ENCODE data around the gene ARHGEF1. TPM values are rescaled to one million over a fixed set of nuclear protein-coding genes. Genes with fewer than 3 reads are reported as not detected.

The ARHGEF1 gene
- polyA plus RNA-seq, 2 donors, result 51.2 to 104 TPM

GRCh38 chr19:41915776-41916414 lies 32.9 kb downstream of the ARHGEF1 start:
- Histone ChIP-seq H3K27ac (ENCODE audit: low read depth in 2 of 2, low read length in 1 of 2) (no peak overlapping the region), H3K4me1 (ENCODE audit: control insufficient read depth in 2 of 2, insufficient read depth in 2 of 2, low read length in 1 of 2) (peaks cover 4 to 5% of the 10 kb centered on the region in 2 donors), H3K27me3 (ENCODE audit: control insufficient read depth in 1 of 2, insufficient read depth in 2 of 2, low read length in 2 of 2) (peaks cover 0 to 14% of the 10 kb centered on the region in 2 donors), H3K9me3 (ENCODE audit: control insufficient read depth in 2 of 2, insufficient read depth in 1 of 2, low read depth in 1 of 2, low read length in 1 of 2) (peaks cover 0 to 15% of the 10 kb centered on the region in 2 donors), H3K36me3 (ENCODE audit: control insufficient read depth in 2 of 2, insufficient read depth in 2 of 2, low read length in 1 of 2) (no peaks in the 10 kb centered on the region), H3K4me3 (ENCODE audit: low read depth in 1 of 2, low read length in 2 of 2) (no peak overlapping the region)
- 23% methylated on average over 26 to 27 of the region's 27 CpGs for WGBS, 2 donors

- H3K27me3 ChIP-seq (ENCODE audit: control insufficient read depth in 1 of 2, insufficient read depth in 2 of 2, low read length in 2 of 2), result peaks cover 0 to 14% of the 10 kb centered on the region in 2 donors
- 44 to 47% methylated on average over 12 of the region's 12 CpGs for WGBS, 2 donors
Observed at GRCh38 chr19:41917676-41918075, 34.7 kb downstream of the ARHGEF1 start.

GRCh38 chr19:41918095-41918494 lies 35.1 kb downstream of the ARHGEF1 start:
- Histone ChIP-seq H3K36me3 (ENCODE audit: control insufficient read depth in 2 of 2, insufficient read depth in 2 of 2, low read length in 1 of 2) (no peaks in the 10 kb centered on the region), H3K9me3 (ENCODE audit: control insufficient read depth in 2 of 2, insufficient read depth in 1 of 2, low read depth in 1 of 2, low read length in 1 of 2) (peaks cover 0 to 15% of the 10 kb centered on the region in 2 donors), H3K4me1 (ENCODE audit: control insufficient read depth in 2 of 2, insufficient read depth in 2 of 2, low read length in 1 of 2) (peaks cover 4 to 5% of the 10 kb centered on the region in 2 donors), H3K27ac (ENCODE audit: low read depth in 2 of 2, low read length in 1 of 2) (no peak overlapping the region), H3K4me3 (ENCODE audit: low read depth in 1 of 2, low read length in 2 of 2) (no peak overlapping the region), H3K27me3 (ENCODE audit: control insufficient read depth in 1 of 2, insufficient read depth in 2 of 2, low read length in 2 of 2) (peaks cover 0 to 14% of the 10 kb centered on the region in 2 donors)
- WGBS, 2 donors, result 78 to 87% methylated on average over 6 of the region's 6 CpGs

More at GRCh38 chr19:41917676-41918075, 34.7 kb downstream of the ARHGEF1 start:
- Histone ChIP-seq H3K4me1 (ENCODE audit: control insufficient read depth in 2 of 2, insufficient read depth in 2 of 2, low read length in 1 of 2) (peaks cover 4 to 5% of the 10 kb centered on the region in 2 donors), H3K4me3 (ENCODE audit: low read depth in 1 of 2, low read length in 2 of 2) (no peak overlapping the region), H3K9me3 (ENCODE audit: control insufficient read depth in 2 of 2, insufficient read depth in 1 of 2, low read depth in 1 of 2, low read length in 1 of 2) (peaks cover 0 to 15% of the 10 kb centered on the region in 2 donors), H3K27ac (ENCODE audit: low read depth in 2 of 2, low read length in 1 of 2) (no peak overlapping the region), H3K36me3 (ENCODE audit: control insufficient read depth in 2 of 2, insufficient read depth in 2 of 2, low read length in 1 of 2) (no peaks in the 10 kb centered on the region)

- no peak overlapping the region for H3K27ac ChIP-seq (ENCODE audit: low read depth in 2 of 2, low read length in 1 of 2)
- peaks cover 4 to 5% of the 10 kb centered on the region in 2 donors for H3K4me1 ChIP-seq (ENCODE audit: control insufficient read depth in 2 of 2, insufficient read depth in 2 of 2, low read length in 1 of 2)
- WGBS, 2 donors, result 91 to 94% methylated on average over 5 of the region's 5 CpGs
- no peak overlapping the region for H3K4me3 ChIP-seq (ENCODE audit: low read depth in 1 of 2, low read length in 2 of 2)
- H3K9me3 ChIP-seq (ENCODE audit: control insufficient read depth in 2 of 2, insufficient read depth in 1 of 2, low read depth in 1 of 2, low read length in 1 of 2), result peaks cover 0 to 15% of the 10 kb centered on the region in 2 donors
- peaks cover 0 to 8% of the 10 kb centered on the region in 2 donors for H3K27me3 ChIP-seq (ENCODE audit: control insufficient read depth in 1 of 2, insufficient read depth in 2 of 2, low read length in 2 of 2)
- no peaks in the 10 kb centered on the region for H3K36me3 ChIP-seq (ENCODE audit: control insufficient read depth in 2 of 2, insufficient read depth in 2 of 2, low read length in 1 of 2)
Observed at GRCh38 chr19:41918653-41919244, 35.8 kb downstream of the ARHGEF1 start.

- H3K27me3 ChIP-seq (ENCODE audit: control insufficient read depth in 1 of 2, insufficient read depth in 2 of 2, low read length in 2 of 2), result peaks cover 0 to 5% of the 10 kb centered on the region in 2 donors
- no peak overlapping the region for H3K4me3 ChIP-seq (ENCODE audit: low read depth in 1 of 2, low read length in 2 of 2)
- WGBS, 2 donors, result 78 to 85% methylated on average over 33 of the region's 33 CpGs
- no peaks in the 10 kb centered on the region for H3K36me3 ChIP-seq (ENCODE audit: control insufficient read depth in 2 of 2, insufficient read depth in 2 of 2, low read length in 1 of 2)
- H3K4me1 ChIP-seq (ENCODE audit: control insufficient read depth in 2 of 2, insufficient read depth in 2 of 2, low read length in 1 of 2), result peaks cover 4 to 5% of the 10 kb centered on the region in 2 donors
- no peak overlapping the region for H3K27ac ChIP-seq (ENCODE audit: low read depth in 2 of 2, low read length in 1 of 2)
- peaks cover 0 to 15% of the 10 kb centered on the region in 2 donors for H3K9me3 ChIP-seq (ENCODE audit: control insufficient read depth in 2 of 2, insufficient read depth in 1 of 2, low read depth in 1 of 2, low read length in 1 of 2)
Observed at GRCh38 chr19:41919948-41920712, 37.1 kb downstream of the ARHGEF1 start.

- peaks cover 0 to 14% of the 10 kb centered on the region in 2 donors for H3K9me3 ChIP-seq (ENCODE audit: control insufficient read depth in 2 of 2, insufficient read depth in 1 of 2, low read depth in 1 of 2, low read length in 1 of 2)
- no peak overlapping the region for H3K27ac ChIP-seq (ENCODE audit: low read depth in 2 of 2, low read length in 1 of 2)
- H3K36me3 ChIP-seq (ENCODE audit: control insufficient read depth in 2 of 2, insufficient read depth in 2 of 2, low read length in 1 of 2), result no peaks in the 10 kb centered on the region
- 12 to 18% methylated on average over 26 of the region's 26 CpGs for WGBS, 2 donors
- H3K27me3 ChIP-seq (ENCODE audit: control insufficient read depth in 1 of 2, insufficient read depth in 2 of 2, low read length in 2 of 2), result peaks cover 0 to 2% of the 10 kb centered on the region in 2 donors
- H3K4me1 ChIP-seq (ENCODE audit: control insufficient read depth in 2 of 2, insufficient read depth in 2 of 2, low read length in 1 of 2), result peaks cover 2% of the 10 kb centered on the region in 2 donors
- H3K4me3 ChIP-seq (ENCODE audit: low read depth in 1 of 2, low read length in 2 of 2), result no peak overlapping the region
Observed at GRCh38 chr19:41920882-41921576, 38.0 kb downstream of the ARHGEF1 start.

GRCh38 chr19:41921577-41922576 lies 38.9 kb downstream of the ARHGEF1 start:
- Histone ChIP-seq H3K4me1 (ENCODE audit: control insufficient read depth in 2 of 2, insufficient read depth in 2 of 2, low read length in 1 of 2) (no peaks in the 10 kb centered on the region), H3K9me3 (ENCODE audit: control insufficient read depth in 2 of 2, insufficient read depth in 1 of 2, low read depth in 1 of 2, low read length in 1 of 2) (peaks cover 0 to 12% of the 10 kb centered on the region in 2 donors), H3K4me3 (ENCODE audit: low read depth in 1 of 2, low read length in 2 of 2) (no peak overlapping the region), H3K27ac (ENCODE audit: low read depth in 2 of 2, low read length in 1 of 2) (no peak overlapping the region), H3K27me3 (ENCODE audit: control insufficient read depth in 1 of 2, insufficient read depth in 2 of 2, low read length in 2 of 2) (peaks cover 4 to 5% of the 10 kb centered on the region in 2 donors), H3K36me3 (ENCODE audit: control insufficient read depth in 2 of 2, insufficient read depth in 2 of 2, low read length in 1 of 2) (no peaks in the 10 kb centered on the region)
- WGBS, 2 donors, result 21 to 33% methylated on average over 22 of the region's 22 CpGs

- no peak overlapping the region for H3K27ac ChIP-seq (ENCODE audit: low read depth in 2 of 2, low read length in 1 of 2)
- no peak overlapping the region for H3K4me3 ChIP-seq (ENCODE audit: low read depth in 1 of 2, low read length in 2 of 2)
- no peaks in the 10 kb centered on the region for H3K4me1 ChIP-seq (ENCODE audit: control insufficient read depth in 2 of 2, insufficient read depth in 2 of 2, low read length in 1 of 2)
- peaks cover 0 to 12% of the 10 kb centered on the region in 2 donors for H3K9me3 ChIP-seq (ENCODE audit: control insufficient read depth in 2 of 2, insufficient read depth in 1 of 2, low read depth in 1 of 2, low read length in 1 of 2)
- peaks cover 4 to 10% of the 10 kb centered on the region in 2 donors for H3K27me3 ChIP-seq (ENCODE audit: control insufficient read depth in 1 of 2, insufficient read depth in 2 of 2, low read length in 2 of 2)
- WGBS, 2 donors, result 20 to 22% methylated on average over 18 of the region's 18 CpGs
- H3K36me3 ChIP-seq (ENCODE audit: control insufficient read depth in 2 of 2, insufficient read depth in 2 of 2, low read length in 1 of 2), result no peaks in the 10 kb centered on the region
Observed at GRCh38 chr19:41922585-41922984, 39.6 kb downstream of the ARHGEF1 start.
